MM.1S (cell line): ENCODE measurements around the gene MBOAT2.
"Not testable (repeated sequence)": the region's sequence is repeated elsewhere in the genome, so short reads cannot be mapped to it uniquely, and the experiment has no call there.

Experiments
- CTCF ChIP-seq: fragments of 300-600 bp; sonication (generic); IDR thresholded peaks from 2 replicates; pipeline ENCODE4 v1.5.1; 2016; ENCODE audit warnings: antibody characterized with exemption, low read length, mixed read lengths
- EZH2 ChIP-seq: fragments of 300-600 bp; sonication (generic); optimal IDR thresholded peaks from 2 replicates; pipeline ENCODE3; 2017; ENCODE audit warnings: low read depth, mild to moderate bottlenecking, antibody characterized with exemption, low read length, mixed read lengths
- EZH2phosphoT487 ChIP-seq: fragments of 300-600 bp; sonication (generic); IDR thresholded peaks from 2 replicates; pipeline ENCODE4 v1.6.1; 2018; ENCODE audit warnings: antibody characterized with exemption, low read length

- TF ChIP-seq CTCF, EZH2, EZH2phosphoT487: not testable (repeated sequence)
These were observed 89.7 kb downstream of the MBOAT2 start for GRCh38 chr2:8913767-8914166.
